GM23338 (cell line): ENCODE results near the gene DOCK4. TPM values are rescaled to one million over a fixed set of nuclear protein-coding genes. Genes with fewer than 3 reads are reported as not detected.

ENCODE experiments used
- ATAC-seq: fragments of 200-7000 bp; cut with Tn5 transposase; 3 replicates; pipeline ENCODE4 v1.9.1; 2020
- DNase-seq: peaks from one replicate; pipeline ENCODE4 v3.0.0-alpha.2; 2015; ENCODE audit warnings: low spot score
- H2AFZ ChIP-seq: fragments of 200-600 bp; sonication (generic); 2 replicates; pipeline ENCODE4 v1.8.0; 2016; ENCODE audit warnings: antibody characterized with exemption, mild to moderate bottlenecking, moderate library complexity
- H3F3A ChIP-seq: fragments of 200-600 bp; sonication (generic); replicated peaks from 2 replicates; pipeline ENCODE4 v1.8.0; 2017; ENCODE audit warnings: antibody characterized with exemption, mixed run types, low read depth
- H3K27ac ChIP-seq: fragments of 200-600 bp; sonication (generic); 2 replicates; pipeline ENCODE4 v1.6.1; 2016; ENCODE audit warnings: low read depth
- H3K27me3 ChIP-seq: fragments of 200-600 bp; sonication (generic); 2 replicates; pipeline ENCODE4 v1.8.0; 2016; ENCODE audit warnings: mild to moderate bottlenecking, mixed run types, moderate library complexity; ENCODE audit not compliant: insufficient read depth
- H3K36me3 ChIP-seq: fragments of 200-600 bp; sonication (generic); 2 replicates; pipeline ENCODE4 v1.8.0; 2016; ENCODE audit warnings: mild to moderate bottlenecking; ENCODE audit not compliant: insufficient read depth
- H3K4me1 ChIP-seq: fragments of 200-600 bp; sonication (generic); 2 replicates; pipeline ENCODE4 v1.8.0; 2016; ENCODE audit warnings: mild to moderate bottlenecking, moderate library complexity; ENCODE audit not compliant: insufficient read depth
- H3K4me2 ChIP-seq: fragments of 200-600 bp; sonication (generic); 2 replicates; pipeline ENCODE4 v1.7.1; 2017; ENCODE audit warnings: mixed run types
- H3K4me3 ChIP-seq: fragments of 200-600 bp; sonication (generic); 2 replicates; pipeline ENCODE4 v1.6.1; 2016; ENCODE audit warnings: mixed run types
- H3K79me2 ChIP-seq: fragments of 200-600 bp; sonication (generic); replicated peaks from 2 replicates; pipeline ENCODE4 v1.8.0; 2017; ENCODE audit warnings: mild to moderate bottlenecking; ENCODE audit not compliant: insufficient read depth
- H3K9me2 ChIP-seq: fragments of 200-600 bp; sonication (generic); 2 replicates; pipeline ENCODE4 v1.8.0; 2017; ENCODE audit not compliant: insufficient read depth
- H4K20me1 ChIP-seq: fragments of 200-600 bp; sonication (generic); replicated peaks from 2 replicates; pipeline ENCODE4 v1.8.0; 2017; ENCODE audit warnings: mild to moderate bottlenecking; ENCODE audit not compliant: insufficient read depth
- H3K27ac Mint-ChIP-seq: 2 replicates; pipeline ENCODE4 v1.8.0; 2020; ENCODE audit warnings: inconsistent platforms, mild to moderate bottlenecking, moderate library complexity, mixed read lengths
- H3K27me3 Mint-ChIP-seq: 3 replicates; pipeline ENCODE4 v1.8.0; 2022; ENCODE audit warnings: low read depth, mild to moderate bottlenecking, moderate library complexity, mixed read lengths, inconsistent platforms; ENCODE audit not compliant: insufficient read depth, poor library complexity
- H3K36me3 Mint-ChIP-seq: 3 replicates; pipeline ENCODE4 v1.8.0; 2021; ENCODE audit warnings: low read depth, mild to moderate bottlenecking, inconsistent platforms, moderate library complexity, mixed read lengths
- H3K4me1 Mint-ChIP-seq: 3 replicates; pipeline ENCODE4 v1.8.0; 2020; ENCODE audit warnings: mild to moderate bottlenecking, inconsistent platforms, mixed read lengths
- H3K4me3 Mint-ChIP-seq: 3 replicates; pipeline ENCODE4 v1.8.0; 2021; ENCODE audit warnings: moderate library complexity, mild to moderate bottlenecking, inconsistent platforms, mixed read lengths
- H3K9me3 Mint-ChIP-seq: 3 replicates; pipeline ENCODE4 v1.8.0; 2020; ENCODE audit warnings: moderate library complexity, mild to moderate bottlenecking, inconsistent platforms, mixed read lengths
- CREB1 ChIP-seq: fragments of 250-450 bp; sonication (Bioruptor Pico); IDR thresholded peaks from 2 replicates; pipeline ENCODE4 v1.5.0; 2020; ENCODE audit warnings: low read depth, mild to moderate bottlenecking, moderate library complexity
- CTCF ChIP-seq, 2 experiments: fragments of 200-600 bp in 1 of 2; sonication (generic) in 1 of 2; conservative IDR thresholded peaks; 2 replicates each; pipeline versions ENCODE4 v1.5.1 to v1.6.1; 2016 to 2017; ENCODE audit warnings: antibody characterized with exemption in 2 of 2, low read depth in 2 of 2, mild to moderate bottlenecking in 2 of 2, moderate library complexity in 1 of 2
- EZH2 ChIP-seq: fragments of 200-600 bp; sonication (generic); IDR thresholded peaks from one replicate; pipeline ENCODE4 v1.8.0; 2017; ENCODE audit warnings: antibody characterized with exemption, mild to moderate bottlenecking, low read depth; ENCODE audit not compliant: unreplicated experiment
- EZH2phosphoT487 ChIP-seq: fragments of 200-600 bp; sonication (generic); IDR thresholded peaks from one replicate; pipeline ENCODE4 v1.8.1; 2018; ENCODE audit warnings: antibody characterized with exemption; ENCODE audit not compliant: unreplicated experiment
- JUNB ChIP-seq: IDR thresholded peaks from one replicate; pipeline ENCODE4 v1.6.1; 2016; ENCODE audit warnings: antibody characterized with exemption; ENCODE audit not compliant: unreplicated experiment
- NANOG ChIP-seq: IDR thresholded peaks from 2 replicates; pipeline ENCODE4 v1.6.1; 2016; ENCODE audit warnings: antibody characterized with exemption, borderline replicate concordance
- POLR2AphosphoS5 ChIP-seq: IDR thresholded peaks from 2 replicates; pipeline ENCODE4 v1.6.1; 2016; ENCODE audit warnings: antibody characterized with exemption, low read depth
- STAT1 ChIP-seq: IDR thresholded peaks from one replicate; pipeline ENCODE4 v1.6.1; 2016; ENCODE audit warnings: antibody characterized with exemption; ENCODE audit not compliant: unreplicated experiment
- ZNF114 ChIP-seq: fragments of 250-450 bp; sonication (Bioruptor Pico); IDR thresholded peaks from 2 replicates; pipeline ENCODE4 v1.5.0; 2020; ENCODE audit warnings: mild to moderate bottlenecking, moderate library complexity
- ZNF331 ChIP-seq: fragments of 250-450 bp; sonication (Bioruptor Pico); IDR thresholded peaks from 2 replicates; pipeline ENCODE4 v1.5.0; 2020; ENCODE audit warnings: low read depth, mild to moderate bottlenecking, moderate library complexity
- polyA plus RNA-seq: library from polyadenylated mRNA; unstranded; fragments of >200 nt; fragmentation: Nextera tagmentation; extraction: Ambion mirVana; gene quantifications from 2 replicates; pipeline ENCODE4 v1.2.1, GENCODE V29; 2016
- total RNA-seq: library from RNA; depleted of rRNA; stranded (reverse); fragments of >200 nt; shearing (Covaris generic); gene quantifications from 2 replicates; pipeline ENCODE4 v1.2.3, GENCODE V29; 2014
- TF ChIP-seq, protein P1 (sequence below): fragments of 250-450 bp; sonication (Bioruptor Pico); IDR thresholded peaks from 2 replicates; pipeline ENCODE4 v1.5.0; 2020; ENCODE audit warnings: mild to moderate bottlenecking, moderate library complexity
- TF ChIP-seq, protein P2 (sequence below): IDR thresholded peaks from 2 replicates; pipeline ENCODE4 v1.6.1; 2016; ENCODE audit warnings: antibody characterized with exemption
- TF ChIP-seq, protein P3 (sequence below): IDR thresholded peaks from one replicate; pipeline ENCODE4 v1.6.1; 2018; ENCODE audit warnings: antibody characterized with exemption; ENCODE audit not compliant: unreplicated experiment

The DOCK4 gene
- total and polyA plus RNA-seq, 2 experiments from 2014 or later, result 6.3 to 33.8 TPM

- no peaks in the 10 kb centered on the region for H4K20me1 ChIP-seq
- no peaks in the 10 kb centered on the region; the same call in 1 of the 2 replicates for H3K36me3 ChIP-seq
- Mint-ChIP-seq H3K9me3 (no peaks in the 10 kb centered on the region), H3K27ac (no peak overlapping the region), H3K4me1 (peaks cover 22% of the 10 kb centered on the region), H3K4me3 (no peak overlapping the region), H3K36me3 (peaks cover 42% of the 10 kb centered on the region), H3K27me3 (peaks cover 6% of the 10 kb centered on the region)
- H3K4me3 ChIP-seq, result no peak overlapping the region
- no peaks in the 10 kb centered on the region for H3F3A ChIP-seq
- no peak overlapping the region for H3K4me2 ChIP-seq
- no peak for DNase-seq
- H3K27me3 ChIP-seq, result no peaks in the 10 kb centered on the region
- peaks cover 10% of the 10 kb centered on the region for H3K4me1 ChIP-seq
- no peak overlapping the region for H2AFZ ChIP-seq
- no peak for ATAC-seq
- H3K27ac ChIP-seq, result 0 out of 2 replicates have a peak overlapping the region, but pooled peaks have one; percentile 35
- no peaks in the 10 kb centered on the region for H3K79me2 ChIP-seq
- 0 out of 2 replicates have a peak, but pooled peaks cover 3% of the 10 kb centered on the region for H3K9me2 ChIP-seq
- TF ChIP-seq CTCF (conservative IDR thresholded peaks at IDR 0.05; ENCODE audit: low read depth in 2 of 2), result no peak
- TF ChIP-seq, protein P1, sequence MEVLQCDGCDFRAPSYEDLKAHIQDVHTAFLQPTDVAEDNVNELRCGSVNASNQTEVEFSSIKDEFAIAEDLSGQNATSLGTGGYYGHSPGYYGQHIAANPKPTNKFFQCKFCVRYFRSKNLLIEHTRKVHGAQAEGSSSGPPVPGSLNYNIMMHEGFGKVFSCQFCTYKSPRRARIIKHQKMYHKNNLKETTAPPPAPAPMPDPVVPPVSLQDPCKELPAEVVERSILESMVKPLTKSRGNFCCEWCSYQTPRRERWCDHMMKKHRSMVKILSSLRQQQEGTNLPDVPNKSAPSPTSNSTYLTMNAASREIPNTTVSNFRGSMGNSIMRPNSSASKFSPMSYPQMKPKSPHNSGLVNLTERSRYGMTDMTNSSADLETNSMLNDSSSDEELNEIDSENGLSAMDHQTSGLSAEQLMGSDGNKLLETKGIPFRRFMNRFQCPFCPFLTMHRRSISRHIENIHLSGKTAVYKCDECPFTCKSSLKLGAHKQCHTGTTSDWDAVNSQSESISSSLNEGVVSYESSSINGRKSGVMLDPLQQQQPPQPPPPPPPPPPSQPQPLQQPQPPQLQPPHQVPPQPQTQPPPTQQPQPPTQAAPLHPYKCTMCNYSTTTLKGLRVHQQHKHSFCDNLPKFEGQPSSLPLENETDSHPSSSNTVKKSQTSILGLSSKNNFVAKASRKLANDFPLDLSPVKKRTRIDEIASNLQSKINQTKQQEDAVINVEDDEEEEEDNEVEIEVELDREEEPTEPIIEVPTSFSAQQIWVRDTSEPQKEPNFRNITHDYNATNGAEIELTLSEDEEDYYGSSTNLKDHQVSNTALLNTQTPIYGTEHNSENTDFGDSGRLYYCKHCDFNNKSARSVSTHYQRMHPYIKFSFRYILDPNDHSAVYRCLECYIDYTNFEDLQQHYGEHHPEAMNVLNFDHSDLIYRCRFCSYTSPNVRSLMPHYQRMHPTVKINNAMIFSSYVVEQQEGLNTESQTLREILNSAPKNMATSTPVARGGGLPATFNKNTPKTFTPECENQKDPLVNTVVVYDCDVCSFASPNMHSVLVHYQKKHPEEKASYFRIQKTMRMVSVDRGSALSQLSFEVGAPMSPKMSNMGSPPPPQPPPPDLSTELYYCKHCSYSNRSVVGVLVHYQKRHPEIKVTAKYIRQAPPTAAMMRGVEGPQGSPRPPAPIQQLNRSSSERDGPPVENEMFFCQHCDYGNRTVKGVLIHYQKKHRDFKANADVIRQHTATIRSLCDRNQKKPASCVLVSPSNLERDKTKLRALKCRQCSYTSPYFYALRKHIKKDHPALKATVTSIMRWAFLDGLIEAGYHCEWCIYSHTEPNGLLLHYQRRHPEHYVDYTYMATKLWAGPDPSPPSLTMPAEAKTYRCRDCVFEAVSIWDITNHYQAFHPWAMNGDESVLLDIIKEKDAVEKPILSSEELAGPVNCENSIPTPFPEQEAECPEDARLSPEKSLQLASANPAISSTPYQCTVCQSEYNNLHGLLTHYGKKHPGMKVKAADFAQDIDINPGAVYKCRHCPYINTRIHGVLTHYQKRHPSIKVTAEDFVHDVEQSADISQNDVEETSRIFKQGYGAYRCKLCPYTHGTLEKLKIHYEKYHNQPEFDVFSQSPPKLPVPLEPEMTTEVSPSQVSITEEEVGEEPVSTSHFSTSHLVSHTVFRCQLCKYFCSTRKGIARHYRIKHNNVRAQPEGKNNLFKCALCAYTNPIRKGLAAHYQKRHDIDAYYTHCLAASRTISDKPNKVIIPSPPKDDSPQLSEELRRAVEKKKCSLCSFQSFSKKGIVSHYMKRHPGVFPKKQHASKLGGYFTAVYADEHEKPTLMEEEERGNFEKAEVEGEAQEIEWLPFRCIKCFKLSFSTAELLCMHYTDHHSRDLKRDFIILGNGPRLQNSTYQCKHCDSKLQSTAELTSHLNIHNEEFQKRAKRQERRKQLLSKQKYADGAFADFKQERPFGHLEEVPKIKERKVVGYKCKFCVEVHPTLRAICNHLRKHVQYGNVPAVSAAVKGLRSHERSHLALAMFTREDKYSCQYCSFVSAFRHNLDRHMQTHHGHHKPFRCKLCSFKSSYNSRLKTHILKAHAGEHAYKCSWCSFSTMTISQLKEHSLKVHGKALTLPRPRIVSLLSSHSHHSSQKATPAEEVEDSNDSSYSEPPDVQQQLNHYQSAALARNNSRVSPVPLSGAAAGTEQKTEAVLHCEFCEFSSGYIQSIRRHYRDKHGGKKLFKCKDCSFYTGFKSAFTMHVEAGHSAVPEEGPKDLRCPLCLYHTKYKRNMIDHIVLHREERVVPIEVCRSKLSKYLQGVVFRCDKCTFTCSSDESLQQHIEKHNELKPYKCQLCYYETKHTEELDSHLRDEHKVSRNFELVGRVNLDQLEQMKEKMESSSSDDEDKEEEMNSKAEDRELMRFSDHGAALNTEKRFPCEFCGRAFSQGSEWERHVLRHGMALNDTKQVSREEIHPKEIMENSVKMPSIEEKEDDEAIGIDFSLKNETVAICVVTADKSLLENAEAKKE (CRISPR knock-in tag), result no peak
- TF ChIP-seq, protein P2, sequence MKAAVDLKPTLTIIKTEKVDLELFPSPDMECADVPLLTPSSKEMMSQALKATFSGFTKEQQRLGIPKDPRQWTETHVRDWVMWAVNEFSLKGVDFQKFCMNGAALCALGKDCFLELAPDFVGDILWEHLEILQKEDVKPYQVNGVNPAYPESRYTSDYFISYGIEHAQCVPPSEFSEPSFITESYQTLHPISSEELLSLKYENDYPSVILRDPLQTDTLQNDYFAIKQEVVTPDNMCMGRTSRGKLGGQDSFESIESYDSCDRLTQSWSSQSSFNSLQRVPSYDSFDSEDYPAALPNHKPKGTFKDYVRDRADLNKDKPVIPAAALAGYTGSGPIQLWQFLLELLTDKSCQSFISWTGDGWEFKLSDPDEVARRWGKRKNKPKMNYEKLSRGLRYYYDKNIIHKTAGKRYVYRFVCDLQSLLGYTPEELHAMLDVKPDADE, result no peak
- no peak for TF ChIP-seq EZH2
- TF ChIP-seq CREB1 (CRISPR knock-in tag), result no peak
- TF ChIP-seq, protein P3, sequence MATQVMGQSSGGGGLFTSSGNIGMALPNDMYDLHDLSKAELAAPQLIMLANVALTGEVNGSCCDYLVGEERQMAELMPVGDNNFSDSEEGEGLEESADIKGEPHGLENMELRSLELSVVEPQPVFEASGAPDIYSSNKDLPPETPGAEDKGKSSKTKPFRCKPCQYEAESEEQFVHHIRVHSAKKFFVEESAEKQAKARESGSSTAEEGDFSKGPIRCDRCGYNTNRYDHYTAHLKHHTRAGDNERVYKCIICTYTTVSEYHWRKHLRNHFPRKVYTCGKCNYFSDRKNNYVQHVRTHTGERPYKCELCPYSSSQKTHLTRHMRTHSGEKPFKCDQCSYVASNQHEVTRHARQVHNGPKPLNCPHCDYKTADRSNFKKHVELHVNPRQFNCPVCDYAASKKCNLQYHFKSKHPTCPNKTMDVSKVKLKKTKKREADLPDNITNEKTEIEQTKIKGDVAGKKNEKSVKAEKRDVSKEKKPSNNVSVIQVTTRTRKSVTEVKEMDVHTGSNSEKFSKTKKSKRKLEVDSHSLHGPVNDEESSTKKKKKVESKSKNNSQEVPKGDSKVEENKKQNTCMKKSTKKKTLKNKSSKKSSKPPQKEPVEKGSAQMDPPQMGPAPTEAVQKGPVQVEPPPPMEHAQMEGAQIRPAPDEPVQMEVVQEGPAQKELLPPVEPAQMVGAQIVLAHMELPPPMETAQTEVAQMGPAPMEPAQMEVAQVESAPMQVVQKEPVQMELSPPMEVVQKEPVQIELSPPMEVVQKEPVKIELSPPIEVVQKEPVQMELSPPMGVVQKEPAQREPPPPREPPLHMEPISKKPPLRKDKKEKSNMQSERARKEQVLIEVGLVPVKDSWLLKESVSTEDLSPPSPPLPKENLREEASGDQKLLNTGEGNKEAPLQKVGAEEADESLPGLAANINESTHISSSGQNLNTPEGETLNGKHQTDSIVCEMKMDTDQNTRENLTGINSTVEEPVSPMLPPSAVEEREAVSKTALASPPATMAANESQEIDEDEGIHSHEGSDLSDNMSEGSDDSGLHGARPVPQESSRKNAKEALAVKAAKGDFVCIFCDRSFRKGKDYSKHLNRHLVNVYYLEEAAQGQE, result no peak
- no peak for TF ChIP-seq STAT1
- TF ChIP-seq POLR2AphosphoS5, result no peak
- no peak for TF ChIP-seq NANOG
- TF ChIP-seq ZNF114 (CRISPR knock-in tag), result no peak
- TF ChIP-seq ZNF331 (CRISPR knock-in tag), result no peak
- no peak for TF ChIP-seq JUNB
- no peak for TF ChIP-seq EZH2phosphoT487
Measured at GRCh38 chr7:111866787-111867186, 339.4 kb downstream of the DOCK4 start.
